H1 (cell line): ENCODE data around the gene SLX4IP. TPM values are rescaled to one million over a fixed set of nuclear protein-coding genes. Genes with fewer than 3 reads are reported as not detected.

Source experiments
- CTCF ChIA-PET: fragments of 300-600 bp; sonication (Branson Sonifier 250); formaldehyde crosslinking; loops from one replicate; lab custom pipeline; 2021; ENCODE audit not compliant: partially characterized antibody; lab: Charles Lee
- POLR2A ChIA-PET: fragments of 300-600 bp; sonication (Branson Sonifier 250); formaldehyde crosslinking; loops from one replicate; lab custom pipeline; 2021; ENCODE audit warnings: inconsistent platforms; ENCODE audit not compliant: partially characterized antibody; lab: Charles Lee
- DNase-seq, 2 experiments: peaks; one replicate each; pipeline versions ENCODE4 v3.0.0 to v3.0.0-alpha.2; 2010 to 2022; ENCODE audit warnings: low spot score in 2 of 2, low read depth in 1 of 2, mixed read lengths in 1 of 2
- FAIRE-seq: peaks from 2 replicates; lab custom pipeline; 2011; peaks lifted over from hg19 to GRCh38; lab: Jason Lieb, UNC
- H2AFZ ChIP-seq: 2 replicates; pipeline ENCODE4 v1.8.1; 2012; ENCODE audit warnings: low read length, inconsistent platforms
- H2AK5ac ChIP-seq: 2 replicates; pipeline ENCODE4 v1.6.1; 2013; ENCODE audit warnings: low read depth, low read length
- H2BK120ac ChIP-seq: replicated peaks from 2 replicates; pipeline ENCODE3; 2013; ENCODE audit warnings: low read depth, low read length, inconsistent platforms
- H2BK12ac ChIP-seq: 2 replicates; pipeline ENCODE4 v1.6.1; 2013; ENCODE audit warnings: low read depth, low read length
- H2BK15ac ChIP-seq: 2 replicates; pipeline ENCODE4 v1.6.1; 2013; ENCODE audit warnings: low read length
- H2BK20ac ChIP-seq: 2 replicates; pipeline ENCODE4 v1.6.1; 2013; ENCODE audit warnings: low read length
- H2BK5ac ChIP-seq: 2 replicates; pipeline ENCODE4 v1.6.1; 2013; ENCODE audit warnings: low read depth, low read length
- H3K14ac ChIP-seq: 2 replicates; pipeline ENCODE4 v1.6.1; 2013; ENCODE audit warnings: inconsistent platforms; ENCODE audit not compliant: insufficient read length
- H3K18ac ChIP-seq: 2 replicates; pipeline ENCODE4 v1.6.1; 2013; ENCODE audit warnings: low read length; ENCODE audit errors: extremely low read depth
- H3K23ac ChIP-seq: 2 replicates; pipeline ENCODE4 v1.6.1; 2013; ENCODE audit warnings: inconsistent platforms; ENCODE audit not compliant: insufficient read length
- H3K23me2 ChIP-seq: 2 replicates; pipeline ENCODE4 v1.6.1; 2013; ENCODE audit warnings: low read depth, low read length
- H3K27ac ChIP-seq: 2 replicates; pipeline ENCODE4 v1.6.1; 2011; ENCODE audit warnings: low read depth, low read length, inconsistent platforms
- H3K27me3 ChIP-seq, 4 experiments: replicated peaks in 1 of 4; 1 replicate in 1 of 4; 2 replicates in 3 of 4; pipeline versions ENCODE4 v1.6.1 to v1.8.1; 2011 to 2013; ENCODE audit warnings: low read length in 3 of 4, mild to moderate bottlenecking in 3 of 4, inconsistent platforms in 2 of 4, mixed read lengths in 2 of 4, moderate library complexity in 1 of 4; ENCODE audit not compliant: control insufficient read depth in 3 of 4, insufficient read depth in 3 of 4; ENCODE audit errors: extremely low read depth in 1 of 4
- H3K36me3 ChIP-seq, 4 experiments: 2 replicates each; pipeline versions ENCODE4 v1.6.1 to v1.8.1; 2011 to 2013; ENCODE audit warnings: mild to moderate bottlenecking in 4 of 4, low read length in 3 of 4, moderate library complexity in 2 of 4, control low read depth in 1 of 4, inconsistent platforms in 1 of 4; ENCODE audit not compliant: insufficient read depth in 4 of 4, control insufficient read depth in 2 of 4
- H3K4ac ChIP-seq: replicated peaks from 2 replicates; pipeline ENCODE3; 2013; ENCODE audit warnings: low read length, low read depth, mixed read lengths, inconsistent platforms; ENCODE audit not compliant: insufficient read length
- H3K4me1 ChIP-seq, 4 experiments: replicated peaks in 1 of 4; 1 replicate in 1 of 4; 2 replicates in 3 of 4; pipeline versions ENCODE4 v1.6.1 to v1.8.1; 2011 to 2013; ENCODE audit warnings: low read length in 3 of 4, inconsistent platforms in 2 of 4, mixed read lengths in 1 of 4; ENCODE audit not compliant: insufficient read depth in 4 of 4, control insufficient read depth in 3 of 4
- H3K4me2 ChIP-seq, 2 experiments: 2 replicates each; pipeline versions ENCODE4 v1.6.1 to v1.8.1; 2011 to 2013; ENCODE audit warnings: low read depth in 2 of 2, low read length in 2 of 2, control low read depth in 1 of 2, inconsistent platforms in 1 of 2, mild to moderate bottlenecking in 1 of 2; ENCODE audit not compliant: insufficient read depth in 1 of 2
- H3K4me3 ChIP-seq, 4 experiments: fragments of 200-600, 300-600 bp in 1 of 4; sonication (generic), shearing (Covaris generic), sonication (Bioruptor Twin) in 1 of 4; 2 replicates each; pipeline versions ENCODE4 v1.5.1 to v1.8.1; 2011 to 2016; ENCODE audit warnings: low read length in 4 of 4, low read depth in 3 of 4, control low read depth in 2 of 4, inconsistent platforms in 2 of 4, mild to moderate bottlenecking in 2 of 4, mixed read lengths in 1 of 4, moderate library complexity in 1 of 4; ENCODE audit not compliant: insufficient read depth in 2 of 4; ENCODE audit errors: extremely low read depth in 1 of 4
- H3K56ac ChIP-seq: replicated peaks from 2 replicates; pipeline ENCODE3; 2013; ENCODE audit warnings: low read depth, mild to moderate bottlenecking, mixed read lengths, low read length, inconsistent platforms; ENCODE audit not compliant: insufficient read length
- H3K79me1 ChIP-seq: 2 replicates; pipeline ENCODE4 v1.6.1; 2013; ENCODE audit warnings: low read depth, low read length, control low read depth
- H3K79me2 ChIP-seq, 2 experiments: 2 replicates each; pipeline versions ENCODE4 v1.6.1 to v1.8.1; 2012 to 2013; ENCODE audit warnings: low read length in 2 of 2, mild to moderate bottlenecking in 2 of 2, inconsistent platforms in 1 of 2; ENCODE audit not compliant: insufficient read depth in 2 of 2, control insufficient read depth in 1 of 2
- H3K9ac ChIP-seq, 4 experiments: replicated peaks in 1 of 4; 1 replicate in 1 of 4; 2 replicates in 3 of 4; pipeline versions ENCODE4 v1.6.1 to v1.8.1; 2011 to 2013; ENCODE audit warnings: low read depth in 3 of 4, low read length in 3 of 4, control low read depth in 2 of 4, mild to moderate bottlenecking in 2 of 4, moderate library complexity in 2 of 4, inconsistent platforms in 1 of 4; ENCODE audit errors: extremely low read depth in 1 of 4
- H3K9me3 ChIP-seq, 2 experiments: 2 replicates each; pipeline versions ENCODE4 v1.6.1 to v1.8.1; 2012 to 2013; ENCODE audit warnings: mild to moderate bottlenecking in 2 of 2, moderate library complexity in 2 of 2, control low read depth in 1 of 2, inconsistent platforms in 1 of 2, low read depth in 1 of 2, low read length in 1 of 2, mixed read lengths in 1 of 2; ENCODE audit not compliant: insufficient read depth in 2 of 2
- H4K20me1 ChIP-seq, 2 experiments: replicated peaks in 1 of 2; 2 replicates each; pipeline versions ENCODE3 to v1.8.1; 2011 to 2013; ENCODE audit warnings: inconsistent platforms in 2 of 2, low read length in 2 of 2, mild to moderate bottlenecking in 1 of 2; ENCODE audit not compliant: insufficient read depth in 2 of 2, control insufficient read depth in 1 of 2
- H4K5ac ChIP-seq: 2 replicates; pipeline ENCODE4 v1.6.1; 2013; ENCODE audit warnings: low read length, low read depth, mixed read lengths, inconsistent platforms; ENCODE audit not compliant: insufficient read length
- H4K8ac ChIP-seq: 2 replicates; pipeline ENCODE4 v1.8.0; 2013; ENCODE audit warnings: mild to moderate bottlenecking, moderate library complexity, low read length, inconsistent platforms; ENCODE audit not compliant: insufficient read depth; ENCODE audit errors: extremely low read depth
- H4K91ac ChIP-seq: replicated peaks from 2 replicates; pipeline ENCODE3; 2013; ENCODE audit warnings: low read length, mixed read lengths, inconsistent platforms; ENCODE audit not compliant: insufficient read length
- CBX8 ChIP-seq: fragments of 300-800, 300-1000 bp; sonication (generic); IDR thresholded peaks from 2 replicates; pipeline ENCODE4 v1.7.1; 2016; ENCODE audit warnings: low read depth, low read length, borderline replicate concordance
- MAFK ChIP-seq: IDR thresholded peaks from 2 replicates; pipeline ENCODE4 v1.6.1; 2012; ENCODE audit warnings: low read depth, mild to moderate bottlenecking, improper control_type of control experiment, low read length
- SAP30 ChIP-seq: fragments of 300-600 bp; sonication (generic); IDR thresholded peaks from 2 replicates; pipeline ENCODE4 v1.7.1; 2012; ENCODE audit warnings: low read length, moderate library complexity, mild to moderate bottlenecking, inconsistent platforms; ENCODE audit not compliant: insufficient read depth, insufficient replicate concordance
- SIN3A ChIP-seq, 2 experiments: IDR thresholded peaks in 1 of 2; conservative IDR thresholded peaks in 1 of 2; 2 replicates each; pipeline ENCODE4 v1.6.1; 2011 to 2012; ENCODE audit warnings: low read length in 2 of 2, improper control_type of control experiment in 1 of 2, low read depth in 1 of 2, mild to moderate bottlenecking in 1 of 2
- TAF1 ChIP-seq: IDR thresholded peaks from 2 replicates; pipeline ENCODE4 v1.6.1; 2011; ENCODE audit warnings: mild to moderate bottlenecking, low read depth, low read length
- WGBS, 2 experiments: shearing (Covaris generic) in 1 of 2; methylation state at CpG; one replicate each; pipeline versions ENCODE4 v1.1.6 to v1.1.7; 2013 to 2015; ENCODE audit warnings: low lambda C conversion rate in 2 of 2, mixed read lengths in 2 of 2, inconsistent platforms in 1 of 2, low coverage in 1 of 2, missing lambda C conversion rate in 1 of 2; ENCODE audit not compliant: insufficient replicate concordance in 2 of 2, insufficient coverage in 1 of 2, insufficient read length in 1 of 2; ENCODE audit errors: extremely low coverage in 1 of 2, missing lambda C conversion rate in 1 of 2; 5-methylcytosine and 5-hydroxymethylcytosine counted together
- polyA plus RNA-seq, 7 experiments: library from polyadenylated mRNA; depleted of rRNA in 3 of 7; stranded (reverse) in 5 of 7; unstranded in 2 of 7; fragments of >200 nt in 5 of 7; fragments of 200-250 nt in 2 of 7; gene quantifications; 1 replicate in 5 of 7; 2 replicates in 1 of 7; 4 replicates in 1 of 7; pipeline versions ENCODE4 v1.2.1 to v1.2.3, GENCODE V29; 2011 to 2013; ENCODE audit warnings: missing spikeins in 2 of 7, mixed read lengths in 2 of 7
- total RNA-seq: library from RNA; stranded (reverse); fragmentation: NEBNext Ultra II Directional; extraction: Animal tissue kit (Norgen Biotek cat#: 25700); gene quantifications from 2 replicates; pipeline ENCODE4 v1.2.1, GENCODE V29; 2021

The SLX4IP gene
- total and polyA plus RNA-seq, 2 of the 8 experiments (the other 6 are each of a cell fraction or from before 2014, with no cell fraction given) = 2.4 to 8.7 TPM

DNA sequence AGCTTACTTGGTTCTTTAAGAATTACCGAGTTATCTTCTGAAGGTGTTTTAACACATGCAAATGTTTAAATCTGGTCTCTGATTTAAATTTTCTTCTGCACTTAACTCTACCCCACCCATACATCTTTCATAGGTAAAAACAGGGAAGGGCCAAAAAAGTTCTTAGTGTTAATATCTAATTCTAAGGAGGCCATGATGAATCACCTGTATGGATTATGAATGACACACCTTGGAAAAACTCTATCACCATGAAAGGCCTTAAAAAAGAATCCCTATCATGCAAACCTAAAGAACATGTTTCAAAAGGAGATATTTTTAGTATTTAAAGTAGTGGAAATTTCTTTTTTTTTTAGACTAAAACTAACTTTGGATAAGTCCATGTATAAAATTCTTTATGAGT, 54.7 kb downstream of the SLX4IP start:
- H3K18ac ChIP-seq = no peak overlapping the region
- no peak overlapping the region for H4K91ac ChIP-seq
- no peak overlapping the region for H2AK5ac ChIP-seq
- CTCF ChIA-PET = interaction anchor here (2.0 kb wide), 1 partner anchor 12 kb away, joined by 11 read pairs; no protein-coding TSS in a partner anchor
- FAIRE-seq = no peak
- H3K79me1 ChIP-seq = no peaks in the 10 kb centered on the region
- peak overlapping the region in 1 of 2 experiments; percentile 47; a peak in 1 of 4 replicates for H3K4me2 ChIP-seq
- H3K23ac ChIP-seq = no peak overlapping the region
- TF ChIP-seq SIN3A (conservative IDR thresholded peaks at IDR 0.05 in 1 of 2, IDR thresholded peaks at IDR 0.05 in 1 of 2; ENCODE audit: low read depth in 1 of 2, low read length in 2 of 2) (no peak), SAP30 (no peak), TAF1 (no peak), CBX8 (no peak), MAFK (no peak)
- TF ChIP-seq, all 59 proteins: peak for 0
- Histone ChIP-seq H3K4me1 (peaks cover 0 to 20% (median 4%) of the 10 kb centered on the region in 4 experiments; a peak in 5 of 7 replicates), H3K9me3 (no peaks in the 10 kb centered on the region), H3K27me3 (no peaks in the 10 kb centered on the region), H3K4ac (no peak overlapping the region), H2BK5ac (no peak overlapping the region), H2BK15ac (no peak overlapping the region), H3K79me2 (no peaks in the 10 kb centered on the region; a peak in 1 of 4 replicates), H3K4me3 (no peak overlapping the region), H4K20me1 (no peaks in the 10 kb centered on the region), H3K36me3 (no peaks in the 10 kb centered on the region), H2AFZ (no peak overlapping the region), H3K56ac (no peak overlapping the region), H3K23me2 (no peaks in the 10 kb centered on the region), H2BK120ac (no peak overlapping the region), H3K9ac (no peak overlapping the region), H2BK20ac (no peak overlapping the region), H3K27ac (no peak overlapping the region), H4K5ac (no peak overlapping the region), H2BK12ac (no peak overlapping the region), H4K8ac (no peak overlapping the region), H3K14ac (no peak overlapping the region)
- POLR2A ChIA-PET = no interaction called here
- DNase-seq = no peak
- 86% methylated on average over 1 of the region's 1 CpG; no CpG with 5 or more reads in 1 of the 2 experiments for WGBS, 2 experiments
